DMS153 treated with DMSO at 0.1 percent for 48 hours (cell line): Measurements from ENCODE around the gene TMEM212.
A peak's percentile ranks its signal among the peaks of the same experiment; 100 is the strongest.

Experiments used
- DNase-seq: peaks from one replicate; lab custom pipeline; 2025; ENCODE audit not compliant: unreplicated experiment; lab: John Stamatoyannopoulos, UW

TMEM212 gene

GRCh38 chr3:171842864-171843518, at the start of gene TMEM212:
TSS of gene TMEM212 (plus strand) at chr3:171843349. CDS start at chr3:171843384, 35 bp downstream.
- peak; percentile 22 for DNase-seq

DNA sequence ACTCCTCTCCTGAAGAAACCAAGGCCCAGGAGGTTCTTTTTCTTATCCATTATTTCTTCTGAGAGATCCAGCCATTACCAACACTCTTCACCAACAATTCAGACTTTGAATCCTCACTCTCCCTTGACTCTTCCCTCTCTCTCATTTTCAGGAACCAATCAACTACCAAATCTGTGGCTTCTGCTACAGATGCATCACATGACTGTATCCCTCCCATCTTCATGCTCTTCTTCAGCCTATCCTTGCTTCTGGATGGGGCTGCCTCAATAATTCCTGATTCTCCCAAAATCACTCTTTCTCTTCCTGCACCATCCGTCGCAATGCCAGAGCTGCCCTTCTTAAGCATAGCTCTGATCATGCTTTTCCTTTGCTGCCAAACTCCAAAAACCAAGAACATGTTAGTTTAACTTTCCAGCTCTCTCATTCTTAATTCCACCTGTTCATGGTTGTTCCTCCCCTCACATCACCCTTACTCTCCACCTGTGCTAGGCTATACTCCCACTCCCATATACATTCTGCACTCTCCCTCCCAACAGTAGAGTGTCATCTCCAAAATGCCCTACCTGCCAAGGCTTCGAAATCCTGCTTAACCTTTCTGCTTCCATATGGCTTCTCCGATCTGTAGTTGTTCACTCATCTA, 46.4 kb upstream of the TMEM212 start:
- no peak for DNase-seq

DNA sequence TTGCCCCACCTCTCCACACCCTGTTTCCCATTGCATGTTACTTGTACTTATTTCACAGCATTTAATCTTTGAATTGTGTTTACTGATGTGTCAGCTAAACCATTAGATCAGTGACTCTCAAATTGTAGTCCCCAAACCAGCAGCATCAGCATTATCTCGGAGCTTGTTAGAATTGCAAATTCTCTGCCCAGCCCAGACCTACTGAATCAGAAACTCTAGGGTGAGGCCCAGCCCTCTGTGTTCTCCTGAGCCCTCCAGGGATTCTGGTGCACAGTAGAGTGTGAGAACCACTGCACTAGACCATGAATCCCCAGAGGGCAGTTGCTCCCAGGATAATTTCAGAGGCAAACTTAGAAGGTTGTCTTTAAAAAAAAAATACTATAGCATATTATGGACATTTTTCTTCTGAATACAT, 45.9 kb upstream of the TMEM212 start:
- no peak for DNase-seq

- DNase-seq, result no peak
Observed at GRCh38 chr3:171797873-171798272, 45.3 kb upstream of the TMEM212 start.

- no peak for DNase-seq
Observed at GRCh38 chr3:171799501-171799900, 43.6 kb upstream of the TMEM212 start.

GRCh38 chr3:171801738-171802589, 41.2 kb upstream of the TMEM212 start:
- no peak for DNase-seq

DNA sequence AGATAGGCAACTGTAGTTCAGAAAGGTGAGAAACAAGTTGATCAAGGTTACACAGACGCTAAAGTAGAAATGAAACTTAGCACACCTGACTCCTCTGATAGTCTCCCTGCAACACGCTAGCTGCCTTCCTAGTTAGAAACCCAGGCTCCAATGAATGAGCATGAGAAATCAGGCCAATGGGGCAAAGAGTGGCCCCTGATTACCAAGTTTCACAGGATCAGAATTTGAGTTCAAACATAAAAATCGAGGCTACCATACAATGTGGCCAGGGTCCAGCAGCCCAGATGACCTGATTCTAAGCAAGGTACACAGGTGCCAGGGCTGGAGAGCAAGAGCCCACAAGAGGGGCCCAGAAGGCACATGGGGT, 40.6 kb upstream of the TMEM212 start:
- no peak for DNase-seq

GRCh38 chr3:171803044-171803443, 40.1 kb upstream of the TMEM212 start:
- DNase-seq, result no peak

DNA sequence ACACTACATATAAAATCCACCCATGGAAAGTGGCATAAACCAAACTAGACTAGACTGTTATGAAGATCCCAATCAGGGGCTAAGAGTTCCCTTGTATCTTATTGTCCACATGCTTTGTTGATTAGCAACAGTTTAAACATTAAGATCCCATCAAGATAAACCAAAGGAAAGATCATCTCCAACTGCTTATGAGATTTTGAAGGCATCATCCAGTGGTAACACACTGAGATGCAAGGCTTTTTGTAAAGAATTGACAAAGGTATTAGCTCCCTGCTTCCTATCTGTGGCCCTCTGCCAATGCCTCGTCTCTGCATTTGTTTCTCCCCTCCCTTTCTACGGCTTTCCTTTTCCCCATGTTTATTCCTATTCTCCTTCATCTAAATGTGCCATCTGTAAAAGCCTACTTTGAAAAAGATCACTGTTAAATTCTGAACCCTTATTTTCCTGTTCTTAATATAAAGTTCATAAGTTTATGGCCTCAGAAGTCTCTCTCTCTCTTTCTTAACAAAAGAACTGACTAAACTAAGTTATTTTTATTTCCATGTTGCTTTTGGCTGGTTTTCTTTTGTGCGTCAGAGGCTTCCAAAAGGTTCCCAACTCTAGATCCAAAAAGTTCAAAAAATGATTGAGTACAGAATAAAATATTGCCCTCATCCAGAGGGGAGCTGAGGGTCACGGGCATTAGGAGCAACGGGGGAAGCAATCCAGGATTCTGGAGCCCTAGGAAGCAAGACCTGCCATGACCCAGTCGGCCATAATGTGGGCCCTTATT, 38.3 kb upstream of the TMEM212 start:
- no peak for DNase-seq

DNA sequence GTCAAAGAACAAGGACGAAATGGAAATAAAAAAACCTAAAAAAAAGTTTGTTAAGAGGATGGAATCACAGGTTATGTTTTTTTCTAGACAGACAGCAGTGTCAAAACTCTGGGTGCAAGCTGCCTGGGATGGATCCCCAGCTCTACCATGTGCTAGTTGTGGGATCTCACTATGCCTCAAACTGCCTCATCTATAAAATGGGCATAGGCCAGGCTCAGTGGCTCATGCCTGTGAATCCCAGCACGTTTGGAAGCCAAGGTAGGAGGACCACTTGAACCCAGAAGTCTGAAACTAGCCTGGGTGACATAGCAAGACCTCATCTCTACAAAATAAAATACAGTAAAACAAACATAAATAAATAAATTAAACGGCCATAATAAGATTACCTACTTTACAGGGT, 37.5 kb upstream of the TMEM212 start:
- no peak for DNase-seq

DNA sequence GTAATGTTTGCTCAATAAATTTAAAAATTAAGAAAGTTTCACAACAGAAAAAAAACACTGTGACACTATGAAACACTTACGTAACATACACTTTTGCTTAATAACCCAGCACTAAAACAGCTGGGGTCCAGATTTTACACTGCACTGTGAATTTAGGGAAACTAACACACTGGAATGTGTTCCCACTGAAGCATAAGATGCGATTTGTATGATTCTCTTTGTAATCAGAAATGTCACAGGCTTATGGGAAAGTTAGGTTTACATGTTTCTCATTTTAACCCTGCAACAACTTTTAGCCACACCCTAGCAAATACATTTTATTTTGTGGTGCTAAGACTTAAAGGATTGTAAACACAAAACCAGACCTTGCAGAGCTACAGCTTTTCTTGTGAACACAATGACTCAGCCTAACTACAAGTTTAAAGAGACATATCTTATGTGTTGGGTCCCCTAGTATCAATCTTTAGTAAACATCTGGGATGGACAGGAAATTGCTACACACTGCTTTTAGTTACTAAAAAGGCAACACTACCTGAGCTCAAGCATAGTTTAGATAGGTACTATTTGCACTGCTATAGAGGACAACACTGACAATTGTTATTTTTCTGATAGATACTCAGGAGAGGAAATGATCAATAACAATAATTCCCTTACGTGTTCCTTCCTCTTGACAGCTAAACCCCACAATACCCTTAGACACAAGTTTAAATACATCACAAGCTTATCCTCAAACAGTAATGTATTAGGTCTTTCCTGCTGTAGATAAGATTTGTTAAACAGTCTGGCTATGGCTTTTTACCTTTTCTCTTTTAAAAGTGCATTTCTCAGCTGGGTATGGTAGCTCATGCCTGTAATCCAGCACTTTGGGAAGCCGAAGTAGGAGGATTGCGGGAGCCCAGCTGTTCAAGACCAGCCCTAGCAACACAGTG, 36.7 kb upstream of the TMEM212 start:
- no peak for DNase-seq

DNA sequence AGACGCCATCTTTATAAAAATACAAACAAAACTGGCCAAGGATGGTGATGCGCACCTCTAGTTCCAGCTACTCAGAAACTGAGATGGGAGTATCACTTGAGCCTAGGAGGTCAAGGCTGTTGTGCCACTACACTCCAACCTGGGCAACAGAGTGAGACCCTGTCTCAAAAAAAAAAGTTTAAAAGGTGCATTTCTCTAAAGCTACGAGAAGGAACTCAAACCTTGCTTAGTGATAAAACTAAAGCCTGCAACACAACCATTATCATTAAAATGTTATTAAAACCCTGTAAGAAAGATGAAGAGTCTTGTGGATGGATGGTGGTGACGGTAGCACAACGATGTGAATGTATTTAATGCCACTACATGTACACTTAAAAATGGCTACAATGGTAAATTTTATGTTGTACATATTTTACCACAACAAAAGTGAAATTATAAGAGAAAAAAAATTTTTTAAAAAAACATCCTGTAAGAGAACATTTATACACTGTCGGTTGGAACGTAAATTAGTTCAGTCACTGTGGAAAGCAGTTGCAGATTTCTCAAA, 35.9 kb upstream of the TMEM212 start:
- no peak for DNase-seq

GRCh38 chr3:171807806-171808205, 35.3 kb upstream of the TMEM212 start:
- DNase-seq, result no peak

- DNase-seq, result no peak
Observed at GRCh38 chr3:171809611-171809860, 33.6 kb upstream of the TMEM212 start.

DNA sequence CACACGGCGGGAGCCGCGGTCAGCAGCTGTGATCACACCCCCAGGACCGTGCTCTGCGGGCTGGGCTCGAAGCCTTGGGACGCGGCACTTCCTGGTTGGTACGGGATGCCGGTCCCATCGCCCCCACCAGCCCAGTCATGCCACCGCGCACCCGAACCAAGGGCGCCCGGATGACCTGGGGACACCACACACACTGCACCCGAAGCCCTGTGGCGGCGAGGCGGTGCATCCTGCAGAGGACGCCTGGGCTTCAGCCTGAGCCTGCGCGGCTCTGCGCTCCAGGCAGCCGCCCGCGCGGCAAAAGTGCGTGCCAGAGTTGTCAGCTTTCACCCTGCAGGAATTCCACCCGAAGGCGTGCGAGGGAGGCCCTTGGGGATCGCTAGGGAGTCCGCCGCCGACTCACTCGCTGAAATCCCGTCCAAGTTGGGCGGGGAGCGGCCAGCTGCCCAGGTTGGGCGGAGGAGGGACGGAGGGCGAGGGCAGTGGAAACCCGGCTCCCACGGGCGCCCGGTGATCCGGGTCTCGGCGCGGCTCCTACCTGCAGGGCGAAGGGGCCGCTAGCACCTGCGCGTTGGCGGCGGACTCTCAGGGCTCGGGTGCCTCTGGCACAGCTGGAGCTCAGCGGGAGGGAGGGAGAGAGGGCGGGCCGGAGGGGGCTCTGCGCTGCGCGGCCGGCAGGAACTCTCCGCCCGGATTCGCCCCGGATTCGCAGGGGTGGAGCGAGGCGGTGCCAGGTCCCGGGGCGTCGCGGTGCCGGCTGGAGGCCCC, 33.1 kb upstream of the TMEM212 start, which contains the start of gene PLD1:
Gene PLD1, minus strand, starts transcription at position 623 of the 768 bp plus-strand sequence. CDS start 72,432 bp downstream, outside the sequence.
- peak; percentile 69 for DNase-seq

DNA sequence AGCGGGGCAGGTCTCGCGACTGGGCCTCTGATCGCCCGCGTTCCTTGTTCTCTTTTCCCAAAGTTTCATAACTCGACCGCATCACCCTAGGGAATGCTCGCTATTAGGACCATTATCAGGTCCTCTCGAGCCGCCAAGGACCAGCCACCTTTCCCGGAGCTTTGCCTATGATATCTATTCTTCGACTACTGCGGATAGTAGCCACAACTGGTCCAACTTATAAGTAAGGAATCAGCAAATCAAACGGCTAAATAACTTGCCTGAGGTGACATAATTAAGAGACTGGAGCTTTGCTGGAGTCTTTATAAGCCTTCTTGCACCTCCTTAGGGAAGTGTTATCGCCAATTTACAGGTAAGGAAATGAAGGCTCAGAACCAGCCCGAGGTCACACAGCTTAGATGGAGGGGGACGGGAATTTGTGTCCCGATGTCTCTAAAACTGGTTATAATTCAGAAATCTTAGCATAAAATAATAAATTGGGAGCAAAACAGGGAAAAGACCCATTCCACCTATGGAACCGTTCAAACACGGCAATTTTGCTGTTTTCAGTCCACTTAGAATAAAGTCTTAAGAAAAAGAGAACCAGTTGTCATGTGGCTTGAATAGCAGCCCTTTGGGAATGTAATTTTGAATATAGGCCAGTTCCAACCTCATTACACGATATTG, 32.4 kb upstream of the TMEM212 start:
- DNase-seq, result no peak

GRCh38 chr3:171811295-171811912, 31.7 kb upstream of the TMEM212 start:
- no peak for DNase-seq

DNA sequence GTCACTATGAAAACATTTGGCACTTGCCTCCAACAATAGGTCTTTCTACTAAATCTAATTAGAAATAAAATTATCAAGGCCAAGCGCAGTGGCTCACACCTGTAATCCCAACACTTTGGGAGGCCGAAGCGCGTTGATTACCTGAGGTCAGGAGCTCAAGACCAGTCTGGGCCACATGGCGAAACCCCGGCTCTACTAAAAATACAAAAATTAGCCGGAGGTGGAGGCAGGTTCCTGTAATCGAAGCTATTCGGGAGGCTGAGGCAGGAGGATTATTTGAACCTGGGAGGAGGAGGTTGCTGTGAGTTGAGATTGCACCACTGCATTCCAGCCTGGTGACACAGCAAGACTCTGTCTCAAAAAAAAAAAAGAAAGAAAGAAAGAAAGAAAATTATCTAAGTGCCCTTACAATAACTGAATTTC, 31.2 kb upstream of the TMEM212 start:
- no peak for DNase-seq
